WTC11 (cell line): ENCODE measurements around the gene VSIG2. TPM values are rescaled to one million over a fixed set of nuclear protein-coding genes. Genes with fewer than 3 reads are reported as not detected.

Experiments used
- ATAC-seq: fragments of 200-7000 bp; cut with Tn5 transposase; 2 replicates; pipeline ENCODE4 v1.10.0; 2021; ENCODE audit warnings: mild to moderate bottlenecking, moderate library complexity
- CTCF ChIA-PET: fragments of 300-600 bp; sonication (Branson Sonifier 250); formaldehyde crosslinking; loops from one replicate; lab custom pipeline; 2021; ENCODE audit warnings: antibody characterized with exemption; lab: Charles Lee
- POLR2A ChIA-PET: fragments of 350-600 bp; sonication (Branson Sonifier 250); formaldehyde crosslinking; loops from one replicate; lab custom pipeline; 2021; ENCODE audit warnings: antibody characterized with exemption; lab: Charles Lee
- DNase-seq: peaks from one replicate; pipeline ENCODE4 v3.0.0; 2021; ENCODE audit warnings: low spot score
- H3K27ac Mint-ChIP-seq: 2 replicates; pipeline ENCODE4 v1.8.0; 2021; ENCODE audit warnings: mixed read lengths
- H3K27me3 Mint-ChIP-seq: 2 replicates; pipeline ENCODE4 v1.8.0; 2021; ENCODE audit warnings: low read depth, mild to moderate bottlenecking, moderate library complexity, mixed read lengths
- H3K36me3 Mint-ChIP-seq: 2 replicates; pipeline ENCODE4 v1.8.0; 2021; ENCODE audit warnings: mixed read lengths
- H3K4me1 Mint-ChIP-seq: 2 replicates; pipeline ENCODE4 v1.8.0; 2022; ENCODE audit warnings: mixed read lengths
- H3K4me3 Mint-ChIP-seq: 2 replicates; pipeline ENCODE4 v1.8.0; 2021; ENCODE audit warnings: mild to moderate bottlenecking, moderate library complexity, mixed read lengths
- H3K9me3 Mint-ChIP-seq: 2 replicates; pipeline ENCODE4 v1.8.0; 2021; ENCODE audit warnings: mixed read lengths
- AR ChIP-seq: fragments of 250-450 bp; sonication (Bioruptor Pico); IDR thresholded peaks from 2 replicates; pipeline ENCODE4 v1.9.0; 2021; ENCODE audit warnings: mild to moderate bottlenecking
- CREB1 ChIP-seq: sonication (generic); formaldehyde crosslinking; IDR thresholded peaks from 2 replicates; pipeline ENCODE4 v1.8.0; 2023; ENCODE audit warnings: mild to moderate bottlenecking, missing genetic modification reagents
- E2F1 ChIP-seq: sonication (generic); formaldehyde crosslinking; IDR thresholded peaks from 2 replicates; pipeline ENCODE4 v1.8.0; 2022; ENCODE audit warnings: mild to moderate bottlenecking, missing genetic modification reagents
- ERG ChIP-seq: fragments of 250-450 bp; sonication (Bioruptor Pico); IDR thresholded peaks from 2 replicates; pipeline ENCODE4 v1.8.0; 2021; ENCODE audit warnings: mild to moderate bottlenecking
- FOXK1 ChIP-seq: sonication (generic); formaldehyde crosslinking; IDR thresholded peaks from 2 replicates; pipeline ENCODE4 v1.8.0; 2022; ENCODE audit warnings: mild to moderate bottlenecking, moderate library complexity, missing genetic modification reagents
- KAT7 ChIP-seq: sonication (generic); formaldehyde crosslinking; IDR thresholded peaks from 2 replicates; pipeline ENCODE4 v1.8.1; 2023; ENCODE audit warnings: missing genetic modification reagents, mild to moderate bottlenecking, borderline replicate concordance
- NR2C2 ChIP-seq: sonication (generic); formaldehyde crosslinking; IDR thresholded peaks from 2 replicates; pipeline ENCODE4 v1.8.0; 2022; ENCODE audit warnings: mild to moderate bottlenecking, missing genetic modification reagents
- PRDM15 ChIP-seq: sonication (generic); formaldehyde crosslinking; IDR thresholded peaks from 2 replicates; pipeline ENCODE4 v1.8.0; 2022; ENCODE audit warnings: missing genetic modification reagents
- SMAD4 ChIP-seq: sonication (generic); formaldehyde crosslinking; IDR thresholded peaks from 2 replicates; pipeline ENCODE4 v1.8.0; 2022; ENCODE audit warnings: mild to moderate bottlenecking, missing genetic modification reagents
- SP1 ChIP-seq: sonication (generic); formaldehyde crosslinking; conservative IDR thresholded peaks from 2 replicates; pipeline ENCODE4 v1.8.1; 2022; ENCODE audit warnings: missing genetic modification reagents
- TP53 ChIP-seq: sonication (generic); formaldehyde crosslinking; IDR thresholded peaks from 2 replicates; pipeline ENCODE4 v1.8.1; 2023; ENCODE audit warnings: mild to moderate bottlenecking, missing genetic modification reagents
- ZNF121 ChIP-seq: sonication (generic); formaldehyde crosslinking; IDR thresholded peaks from 2 replicates; pipeline ENCODE4 v1.8.0; 2023; ENCODE audit warnings: missing genetic modification reagents
- ZNF219 ChIP-seq: sonication (generic); formaldehyde crosslinking; IDR thresholded peaks from 2 replicates; pipeline ENCODE4 v1.8.0; 2023; ENCODE audit warnings: missing genetic modification reagents, mild to moderate bottlenecking, borderline replicate concordance
- ZNF263 ChIP-seq: sonication (generic); formaldehyde crosslinking; IDR thresholded peaks from 2 replicates; pipeline ENCODE4 v1.8.1; 2022; ENCODE audit warnings: low read depth, mild to moderate bottlenecking, moderate library complexity, missing genetic modification reagents
- ZNF425 ChIP-seq: fragments of 250-450 bp; sonication (Bioruptor Pico); conservative IDR thresholded peaks from 2 replicates; pipeline ENCODE4 v1.9.0; 2021; ENCODE audit warnings: mild to moderate bottlenecking
- ZSCAN18 ChIP-seq: fragments of 250-450 bp; sonication (Bioruptor Pico); IDR thresholded peaks from 2 replicates; pipeline ENCODE4 v2.1.2; 2022; ENCODE audit warnings: mild to moderate bottlenecking, moderate library complexity
- total RNA-seq: library from RNA; stranded (reverse); gene quantifications from 3 replicates; pipeline ENCODE4 v1.2.3, GENCODE V29; 2021

The VSIG2 gene
- total RNA-seq, 1 experiment from 2014 or later: 0.79 TPM

GRCh38 chr11:124756033-124756752 lies 4.1 kb upstream of the VSIG2 start (continued):
- TF ChIP-seq PRDM15 (CRISPR knock-in tag) (no peak), KAT7 (CRISPR knock-in tag) (no peak), ZNF263 (CRISPR knock-in tag) (no peak)
- TF ChIP-seq, all 79 proteins: peak for 0

GRCh38 chr11:124754710-124755109 lies 2.7 kb upstream of the VSIG2 start:
- H3K4me1 Mint-ChIP-seq: peaks cover 48% of the 10 kb centered on the region
- peaks cover 100% of the 10 kb centered on the region for H3K27me3 Mint-ChIP-seq
- H3K4me3 Mint-ChIP-seq: no peak overlapping the region
- no peaks in the 10 kb centered on the region for H3K36me3 Mint-ChIP-seq
- no peaks in the 10 kb centered on the region for H3K9me3 Mint-ChIP-seq
- POLR2A ChIA-PET: no interaction called here
- TF ChIP-seq ERG (CRISPR knock-in tag) (no peak), CREB1 (CRISPR knock-in tag) (no peak), FOXK1 (CRISPR knock-in tag) (no peak), ZNF219 (CRISPR knock-in tag) (no peak), ZNF121 (no peak), ZNF425 (no peak), NR2C2 (CRISPR knock-in tag) (no peak), TP53 (CRISPR knock-in tag) (no peak), AR (no peak), SP1 (no peak), E2F1 (no peak), ZSCAN18 (no peak), SMAD4 (CRISPR knock-in tag) (no peak)
- TF ChIP-seq, all 79 proteins: peak for 0
- DNase-seq: no peak
- no peak overlapping the region for H3K27ac Mint-ChIP-seq
- ATAC-seq: no peak
- CTCF ChIA-PET: interaction anchor here (1.1 kb wide), 1 partner anchor 82 kb away, joined by 5 read pairs; no protein-coding TSS in a partner anchor
